ENCODE results near the gene UPF3A.
A peak's percentile ranks its signal among the peaks of the same experiment; 100 is the strongest.
"Not testable (repeated sequence)": the region's sequence is repeated elsewhere in the genome, so short reads cannot be mapped to it uniquely, and the experiment has no call there.

The UPF3A gene

DNA sequence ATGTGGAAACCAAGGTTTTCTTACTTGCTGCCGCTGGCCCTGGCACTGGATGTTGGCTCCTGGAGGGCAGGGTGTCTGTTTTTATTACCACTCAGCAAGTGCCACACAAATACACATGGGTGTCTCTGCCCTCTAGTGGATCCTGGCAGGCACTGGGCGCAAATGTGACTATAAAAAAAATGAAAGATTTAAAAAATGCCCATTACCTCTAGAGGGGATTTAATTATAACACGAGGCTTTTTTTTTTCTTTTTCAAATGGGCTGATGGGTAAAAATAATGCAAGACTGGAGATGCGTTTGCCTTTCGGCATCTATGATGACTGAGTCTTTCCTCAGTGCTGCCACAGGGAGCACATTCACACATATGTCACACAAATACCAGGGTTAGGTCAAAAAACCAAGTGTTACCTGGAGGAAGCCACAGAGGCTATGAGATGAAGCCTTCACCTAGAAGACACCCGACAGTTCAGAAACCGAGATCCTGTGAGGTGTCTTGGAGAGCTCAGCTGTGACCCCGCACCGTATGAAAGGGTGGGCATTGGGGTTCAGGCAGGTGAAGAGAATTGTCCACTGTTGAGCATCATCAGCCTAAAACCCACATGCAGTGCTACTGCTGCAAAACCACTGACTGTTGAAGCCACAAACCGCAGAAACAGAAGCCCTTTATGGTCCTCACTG, 58.6 kb downstream of the UPF3A start:
- DNase-seq: peak; percentile 57

DNA sequence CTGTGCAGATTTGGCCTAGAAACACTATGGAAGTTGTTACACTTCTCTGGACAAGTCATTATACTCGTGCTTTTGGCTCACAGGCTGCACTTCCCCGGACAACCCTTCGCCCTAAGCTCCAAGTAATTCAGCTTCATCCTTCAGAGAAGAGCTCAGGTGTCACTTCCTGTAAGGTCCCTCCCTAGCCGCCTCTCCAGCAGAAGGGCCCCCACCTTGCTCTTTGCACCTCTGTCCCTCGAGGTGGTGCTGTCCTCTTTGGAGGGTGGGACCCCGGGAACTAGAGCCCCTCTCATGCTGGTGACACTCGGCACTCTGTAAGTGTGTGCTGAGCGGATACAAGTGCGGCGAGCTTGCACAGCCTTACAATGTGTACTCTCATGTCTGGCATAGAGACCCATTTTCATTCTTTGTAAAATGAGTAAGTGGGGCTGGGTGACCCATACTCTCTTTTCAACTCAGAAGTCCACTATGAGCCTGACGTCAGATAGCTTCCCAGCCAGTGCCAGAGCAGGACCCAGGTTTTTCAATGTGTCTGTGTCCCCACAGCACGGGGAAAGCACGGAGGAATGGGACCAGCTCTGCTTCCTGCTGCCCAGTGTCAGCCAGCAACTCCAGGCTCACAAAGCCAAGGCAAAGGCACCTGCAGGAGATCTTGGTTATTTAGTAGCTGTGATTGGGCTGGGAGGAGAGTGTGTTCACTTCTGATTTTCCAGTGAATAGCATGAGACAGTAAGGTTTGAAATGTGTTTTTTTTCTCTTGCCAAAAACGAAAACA, 59.8 kb downstream of the UPF3A start:
- no peak for DNase-seq

GRCh38 chr13:114347256-114347655, 65.9 kb downstream of the UPF3A start:
- DNase-seq: not testable (repeated sequence)

- not testable (repeated sequence) for DNase-seq
Measured at GRCh38 chr13:114352763-114353162, 71.4 kb downstream of the UPF3A start.

- not testable (repeated sequence) for DNase-seq
Measured at GRCh38 chr13:114353382-114353781, 72.0 kb downstream of the UPF3A start.
